NB4 (cell line): ENCODE measurements around the gene YPEL2.

Experiments
- DNase-seq: peaks from one replicate; pipeline ENCODE4 v3.0.0; 2010; ENCODE audit warnings: low read depth
- H3K4me3 ChIP-seq: one replicate; pipeline ENCODE4 v1.5.1; 2011; ENCODE audit warnings: mild to moderate bottlenecking, low read depth, low read length, moderate library complexity
- POLR2A ChIP-seq: IDR thresholded peaks from 2 replicates; pipeline ENCODE4 v1.6.1; 2011; ENCODE audit warnings: mild to moderate bottlenecking; ENCODE audit not compliant: insufficient read length; ENCODE audit errors: extremely low read depth
- TF ChIP-seq, protein P1 (sequence below): IDR thresholded peaks from one replicate; pipeline ENCODE4 v1.5.1; 2012; ENCODE audit warnings: low read depth, low read length

The YPEL2 gene

DNA sequence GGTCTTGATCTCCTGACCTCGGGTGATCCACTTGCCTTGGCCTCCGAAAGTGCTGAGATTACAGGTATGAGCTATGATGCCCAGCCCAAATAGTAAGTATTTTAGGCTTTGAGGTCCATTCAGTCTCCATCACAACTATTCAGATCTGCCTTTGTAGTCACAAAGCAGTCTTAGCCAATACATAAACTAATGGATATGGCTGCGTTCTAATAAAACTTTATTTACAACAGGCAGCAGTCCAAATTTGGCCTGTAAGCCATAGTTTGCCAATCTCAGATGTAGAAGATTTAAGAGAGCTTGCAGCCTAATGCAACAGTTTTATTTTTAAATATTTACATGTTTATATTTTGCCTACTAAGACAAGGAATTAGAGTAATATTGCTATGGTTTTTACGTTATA lies 111.7 kb downstream of the YPEL2 start:
- H3K4me3 ChIP-seq = no peak overlapping the region
- TF ChIP-seq, protein P1, sequence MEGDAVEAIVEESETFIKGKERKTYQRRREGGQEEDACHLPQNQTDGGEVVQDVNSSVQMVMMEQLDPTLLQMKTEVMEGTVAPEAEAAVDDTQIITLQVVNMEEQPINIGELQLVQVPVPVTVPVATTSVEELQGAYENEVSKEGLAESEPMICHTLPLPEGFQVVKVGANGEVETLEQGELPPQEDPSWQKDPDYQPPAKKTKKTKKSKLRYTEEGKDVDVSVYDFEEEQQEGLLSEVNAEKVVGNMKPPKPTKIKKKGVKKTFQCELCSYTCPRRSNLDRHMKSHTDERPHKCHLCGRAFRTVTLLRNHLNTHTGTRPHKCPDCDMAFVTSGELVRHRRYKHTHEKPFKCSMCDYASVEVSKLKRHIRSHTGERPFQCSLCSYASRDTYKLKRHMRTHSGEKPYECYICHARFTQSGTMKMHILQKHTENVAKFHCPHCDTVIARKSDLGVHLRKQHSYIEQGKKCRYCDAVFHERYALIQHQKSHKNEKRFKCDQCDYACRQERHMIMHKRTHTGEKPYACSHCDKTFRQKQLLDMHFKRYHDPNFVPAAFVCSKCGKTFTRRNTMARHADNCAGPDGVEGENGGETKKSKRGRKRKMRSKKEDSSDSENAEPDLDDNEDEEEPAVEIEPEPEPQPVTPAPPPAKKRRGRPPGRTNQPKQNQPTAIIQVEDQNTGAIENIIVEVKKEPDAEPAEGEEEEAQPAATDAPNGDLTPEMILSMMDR = no peak
- no peak for TF ChIP-seq POLR2A
- no peak for DNase-seq
